Stimulated activated memory B cell treated with anti-CD40 and anti-IgM and Interleukin-4, amounts not matched to agents 10 μg/mL and 1 μg/mL and 100 μg/mL, for 72 hours (primary cell): Measurements from ENCODE around the gene PADI6.
A peak's percentile ranks its signal among the peaks of the same experiment; 100 is the strongest.
"Not testable (repeated sequence)": the region's sequence is repeated elsewhere in the genome, so short reads cannot be mapped to it uniquely, and the experiment has no call there.

Source experiments
- ATAC-seq: fragments of 150-1000 bp; cut with Tn5 transposase; 2 replicates; pipeline ENCODE4 v1.10.0; 2021
- H3K27ac Mint-ChIP-seq: one replicate; pipeline ENCODE4 v1.8.0; 2022; ENCODE audit warnings: mild to moderate bottlenecking, mixed read lengths
- H3K27me3 Mint-ChIP-seq: one replicate; pipeline ENCODE4 v1.8.0; 2022; ENCODE audit warnings: mixed read lengths
- H3K36me3 Mint-ChIP-seq: one replicate; pipeline ENCODE4 v1.8.0; 2022; ENCODE audit warnings: mixed read lengths
- H3K4me1 Mint-ChIP-seq: one replicate; pipeline ENCODE4 v1.8.0; 2022; ENCODE audit warnings: mixed read lengths
- H3K4me3 Mint-ChIP-seq: one replicate; pipeline ENCODE4 v1.8.0; 2022; ENCODE audit warnings: mild to moderate bottlenecking, moderate library complexity, mixed read lengths
- H3K9me3 Mint-ChIP-seq: one replicate; pipeline ENCODE4 v1.8.0; 2022; ENCODE audit warnings: mixed read lengths

The PADI6 gene

GRCh38 chr1:17371896-17372295 lies at the start of gene PADI6:
Gene PADI6, plus strand, starts transcription at chr1:17372196. Its CDS starts 50 bp downstream, at chr1:17372246.
- H3K4me1 Mint-ChIP-seq = no peaks in the 10 kb centered on the region
- H3K27ac Mint-ChIP-seq = no peak within 1 kb of the TSS
- peak; percentile 5 for ATAC-seq
- H3K4me3 Mint-ChIP-seq = no peak within 1 kb of the TSS
- H3K36me3 Mint-ChIP-seq = no peaks in the 10 kb centered on the region
- no peaks in the 10 kb centered on the region for H3K9me3 Mint-ChIP-seq
- H3K27me3 Mint-ChIP-seq = peaks cover 13% of the 10 kb centered on the region

GRCh38 chr1:17328855-17329254 lies 43.1 kb upstream of the PADI6 start:
- H3K4me3 Mint-ChIP-seq = no peak overlapping the region
- peaks cover 10% of the 10 kb centered on the region for H3K9me3 Mint-ChIP-seq
- no peaks in the 10 kb centered on the region for H3K4me1 Mint-ChIP-seq
- no peak for ATAC-seq
- no peak overlapping the region for H3K27ac Mint-ChIP-seq
- no peaks in the 10 kb centered on the region for H3K36me3 Mint-ChIP-seq
- H3K27me3 Mint-ChIP-seq = peaks cover 64% of the 10 kb centered on the region

- no peak for ATAC-seq
- Mint-ChIP-seq H3K4me3 (no peak overlapping the region), H3K4me1 (no peaks in the 10 kb centered on the region), H3K36me3 (no peaks in the 10 kb centered on the region), H3K27ac (no peak overlapping the region), H3K27me3 (peaks cover 71% of the 10 kb centered on the region), H3K9me3 (peaks cover 8% of the 10 kb centered on the region)
Measured at GRCh38 chr1:17329610-17330009, 42.4 kb upstream of the PADI6 start.

- H3K27me3 Mint-ChIP-seq = peaks cover 74% of the 10 kb centered on the region
- H3K4me1 Mint-ChIP-seq = peaks cover under 1% of the 10 kb centered on the region
- ATAC-seq = no peak
- H3K27ac Mint-ChIP-seq = no peak overlapping the region
- H3K4me3 Mint-ChIP-seq = no peak overlapping the region
- H3K9me3 Mint-ChIP-seq = peaks cover 4% of the 10 kb centered on the region
- no peaks in the 10 kb centered on the region for H3K36me3 Mint-ChIP-seq
Measured at GRCh38 chr1:17330856-17331255, 41.1 kb upstream of the PADI6 start.

GRCh38 chr1:17333081-17333480 lies 38.9 kb upstream of the PADI6 start:
- Mint-ChIP-seq H3K4me1 (peaks cover 7% of the 10 kb centered on the region), H3K27me3 (peaks cover 78% of the 10 kb centered on the region), H3K36me3 (no peaks in the 10 kb centered on the region), H3K27ac (no peak overlapping the region), H3K9me3 (peaks cover 4% of the 10 kb centered on the region), H3K4me3 (no peak overlapping the region)
- ATAC-seq = no peak

- Mint-ChIP-seq H3K36me3 (no peaks in the 10 kb centered on the region), H3K27ac (no peak overlapping the region), H3K4me3 (no peak overlapping the region), H3K4me1 (peaks cover 7% of the 10 kb centered on the region), H3K27me3 (peaks cover 62% of the 10 kb centered on the region), H3K9me3 (peaks cover 4% of the 10 kb centered on the region)
- ATAC-seq = no peak
Measured at GRCh38 chr1:17335821-17336710, 35.9 kb upstream of the PADI6 start.

- H3K27ac Mint-ChIP-seq = no peak overlapping the region
- H3K36me3 Mint-ChIP-seq = no peaks in the 10 kb centered on the region
- no peak for ATAC-seq
- H3K4me1 Mint-ChIP-seq = peaks cover 7% of the 10 kb centered on the region
- H3K27me3 Mint-ChIP-seq = peaks cover 50% of the 10 kb centered on the region
- H3K4me3 Mint-ChIP-seq = no peak overlapping the region
- H3K9me3 Mint-ChIP-seq = peaks cover 3% of the 10 kb centered on the region
Measured at GRCh38 chr1:17338706-17339493, 33.1 kb upstream of the PADI6 start.

GRCh38 chr1:17339521-17339920 lies 32.5 kb upstream of the PADI6 start:
- H3K9me3 Mint-ChIP-seq = peaks cover 5% of the 10 kb centered on the region
- H3K4me3 Mint-ChIP-seq = no peak overlapping the region
- H3K4me1 Mint-ChIP-seq = peaks cover 7% of the 10 kb centered on the region
- peaks cover 43% of the 10 kb centered on the region for H3K27me3 Mint-ChIP-seq
- no peaks in the 10 kb centered on the region for H3K36me3 Mint-ChIP-seq
- ATAC-seq = no peak
- no peak overlapping the region for H3K27ac Mint-ChIP-seq

GRCh38 chr1:17340358-17340757 lies 31.6 kb upstream of the PADI6 start:
- peaks cover 40% of the 10 kb centered on the region for H3K27me3 Mint-ChIP-seq
- peaks cover 7% of the 10 kb centered on the region for H3K4me1 Mint-ChIP-seq
- no peak overlapping the region for H3K4me3 Mint-ChIP-seq
- no peaks in the 10 kb centered on the region for H3K36me3 Mint-ChIP-seq
- no peak for ATAC-seq
- H3K27ac Mint-ChIP-seq = no peak overlapping the region
- H3K9me3 Mint-ChIP-seq = peaks cover 5% of the 10 kb centered on the region

- Mint-ChIP-seq H3K9me3 (peaks cover 7% of the 10 kb centered on the region), H3K27me3 (peaks cover 44% of the 10 kb centered on the region), H3K4me1 (no peaks in the 10 kb centered on the region), H3K27ac (no peak overlapping the region), H3K36me3 (no peaks in the 10 kb centered on the region), H3K4me3 (no peak overlapping the region)
- ATAC-seq = no peak
Measured at GRCh38 chr1:17342014-17342441, 30.0 kb upstream of the PADI6 start.

GRCh38 chr1:17345506-17345905 lies 26.5 kb upstream of the PADI6 start:
- H3K27me3 Mint-ChIP-seq = peaks cover 62% of the 10 kb centered on the region
- not testable (repeated sequence) for H3K4me1 Mint-ChIP-seq, H3K36me3 Mint-ChIP-seq, H3K9me3 Mint-ChIP-seq, H3K27ac Mint-ChIP-seq, ATAC-seq, H3K4me3 Mint-ChIP-seq

GRCh38 chr1:17346046-17346789 lies 25.8 kb upstream of the PADI6 start:
- H3K4me1 Mint-ChIP-seq = peaks cover 5% of the 10 kb centered on the region
- peaks cover 7% of the 10 kb centered on the region for H3K9me3 Mint-ChIP-seq
- ATAC-seq = no peak
- no peak overlapping the region for H3K4me3 Mint-ChIP-seq
- no peaks in the 10 kb centered on the region for H3K36me3 Mint-ChIP-seq
- H3K27me3 Mint-ChIP-seq = peaks cover 65% of the 10 kb centered on the region
- H3K27ac Mint-ChIP-seq = no peak overlapping the region

GRCh38 chr1:17347769-17348592 lies 24.0 kb upstream of the PADI6 start:
- H3K9me3 Mint-ChIP-seq = peaks cover 7% of the 10 kb centered on the region
- H3K4me1 Mint-ChIP-seq = peaks cover 5% of the 10 kb centered on the region
- no peak overlapping the region for H3K27ac Mint-ChIP-seq
- H3K4me3 Mint-ChIP-seq = no peak overlapping the region
- peaks cover 69% of the 10 kb centered on the region for H3K27me3 Mint-ChIP-seq
- ATAC-seq = no peak
- no peaks in the 10 kb centered on the region for H3K36me3 Mint-ChIP-seq

- Mint-ChIP-seq H3K27me3 (peaks cover 76% of the 10 kb centered on the region), H3K4me1 (peaks cover 5% of the 10 kb centered on the region), H3K27ac (no peak overlapping the region), H3K4me3 (no peak overlapping the region), H3K9me3 (peaks cover 6% of the 10 kb centered on the region), H3K36me3 (no peaks in the 10 kb centered on the region)
- peak; percentile 93 for ATAC-seq
Measured at GRCh38 chr1:17348593-17349234, 23.3 kb upstream of the PADI6 start.
